Body of pancreas (tissue), 4 donors: Measurements from ENCODE around the gene ACAD10. TPM values are rescaled to one million over a fixed set of nuclear protein-coding genes. Genes with fewer than 3 reads are reported as not detected.

Experiments
- ATAC-seq: fragments of 150-250 bp; one replicate; pipeline ENCODE4 v1.9.1; 2016
- DNase-seq, 4 donors: peaks; one replicate each; pipeline ENCODE4 v3.0.0-alpha.2; 2019
- H3K27ac ChIP-seq, 4 donors: fragments of 200-600 bp; sonication (generic); 1 replicate in 3 of 4; 2 replicates in 1 of 4; pipeline versions ENCODE4 v1.5.1 to v1.6.1; 2016 to 2019; ENCODE audit warnings: mild to moderate bottlenecking in 1 of 4, mixed read lengths in 1 of 4, moderate library complexity in 1 of 4
- H3K27me3 ChIP-seq, 2 donors: fragments of 200-600 bp; sonication (generic); one replicate each; pipeline ENCODE4 v1.6.0; 2016; ENCODE audit warnings: mild to moderate bottlenecking in 1 of 2
- H3K36me3 ChIP-seq, 2 donors: fragments of 200-600 bp; sonication (generic); replicated peaks in 1 of 2; 2 replicates each; pipeline ENCODE4 v1.5.1; 2016; ENCODE audit warnings: low read depth in 2 of 2; ENCODE audit not compliant: insufficient read depth in 1 of 2
- H3K4me1 ChIP-seq: fragments of 200-600 bp; sonication (generic); one replicate; pipeline ENCODE4 v1.6.0; 2016
- H3K4me3 ChIP-seq, 2 donors: fragments of 200-600 bp; sonication (generic); 1 replicate in 1 of 2; 2 replicates in 1 of 2; pipeline ENCODE4 v1.5.1; 2016 to 2019
- H3K9me3 ChIP-seq, 3 donors: fragments of 200-600 bp; sonication (generic); 1 replicate in 2 of 3; 2 replicates in 1 of 3; pipeline ENCODE4 v1.5.1; 2016
- CTCF ChIP-seq, 7 experiments: fragments of 450-650 bp in 4 of 7; fragments of 200-600 bp in 3 of 7; sonication (generic) in 3 of 7; IDR thresholded peaks; one replicate each; pipeline ENCODE4 v1.5.1; 2016 to 2019; ENCODE audit warnings: antibody characterized with exemption in 7 of 7
- POLR2A ChIP-seq, 3 donors: fragments of 450-650 bp; IDR thresholded peaks; one replicate each; pipeline ENCODE4 v1.6.1; 2016; ENCODE audit warnings: antibody characterized with exemption in 3 of 3, mild to moderate bottlenecking in 2 of 3
- WGBS, 2 donors: methylation state at CpG; one replicate each; pipeline ENCODE4 v1.1.5; 2017; 5-methylcytosine and 5-hydroxymethylcytosine counted together
- intact Hi-C: fragments of 100-400 bp; cut with DNase I; formaldehyde crosslinking; loops from one replicate; pipeline ENCODE4 v1.15.1; 2023
- total RNA-seq, 2 donors: library from RNA; depleted of rRNA; stranded (reverse); fragments of >200 nt; gene quantifications; one replicate each; pipeline ENCODE4 v1.1.0, GENCODE V29; 2016

The ACAD10 gene
- 10 to 100 TPM; 20.8 to 35.3 TPM for total RNA-seq

DNA sequence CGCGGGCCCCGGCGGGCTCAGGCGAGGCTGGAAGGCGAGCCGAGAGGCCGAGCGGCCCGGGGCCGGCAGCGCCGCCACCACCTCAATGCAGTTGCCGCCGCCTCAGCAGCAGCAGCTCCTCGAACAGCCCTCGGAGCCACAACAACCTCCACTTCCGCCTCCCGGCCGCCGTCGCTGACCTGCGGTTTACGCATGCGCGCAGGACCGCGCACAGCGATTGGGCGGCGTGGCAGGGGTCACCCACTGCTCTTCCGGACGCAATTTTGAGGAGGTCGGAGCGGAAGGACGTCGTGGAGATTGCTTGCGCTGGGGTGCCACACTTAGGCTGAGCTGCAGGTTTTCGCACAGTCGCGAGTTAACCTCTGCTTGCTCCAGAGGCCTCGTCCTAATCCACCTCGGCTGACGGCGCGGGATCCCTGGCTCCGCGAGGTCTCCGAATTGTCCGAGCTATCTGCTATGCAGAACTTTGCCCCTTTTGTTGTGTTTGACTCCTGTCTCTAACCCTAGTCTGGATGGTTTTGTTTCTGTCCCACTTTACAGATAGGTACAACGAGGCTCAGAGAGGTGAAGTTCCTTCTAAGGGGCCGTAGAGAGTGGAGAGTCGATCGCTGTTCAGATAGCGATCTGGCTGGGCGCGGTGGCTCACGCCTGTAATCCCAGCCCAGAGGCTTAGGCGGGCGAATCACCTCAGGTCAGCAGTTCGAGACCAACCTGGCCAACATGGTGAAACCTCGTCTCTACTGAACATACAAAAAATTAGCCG is at the start of gene ACAD10, which contains the start of gene BRAP:
Gene ACAD10, plus strand, starts transcription at position 243 of the 763 bp plus-strand sequence. CDS start 6,657 bp downstream, outside the sequence.
Gene BRAP, minus strand, starts transcription at position 146 of the 763 bp plus-strand sequence. CDS start 164 bp downstream, outside the sequence.
- peak; percentile 94 to 95 (median 94) for DNase-seq
- Histone ChIP-seq H3K4me3 (peak within 1 kb of the TSS; percentile 97 to 99), H3K9me3 (no peaks in the 10 kb centered on the region), H3K4me1 (peaks cover 28% of the 10 kb centered on the region), H3K27me3 (no peaks in the 10 kb centered on the region), H3K27ac (peak within 1 kb of the TSS; percentile 72 to 89 (median 80)), H3K36me3 (no peaks in the 10 kb centered on the region)
- TF ChIP-seq CTCF (IDR thresholded peaks at IDR 0.05): peak in 1 of 7 experiments; percentile 15
- peak; percentile 72 to 91 (median 89) for TF ChIP-seq POLR2A (IDR thresholded peaks at IDR 0.05)
- ATAC-seq: peak; percentile 97
- intact Hi-C loops: no loop called here
- 0% methylated on average over 15 to 62 of the region's 63 CpGs for WGBS, 2 donors

DNA sequence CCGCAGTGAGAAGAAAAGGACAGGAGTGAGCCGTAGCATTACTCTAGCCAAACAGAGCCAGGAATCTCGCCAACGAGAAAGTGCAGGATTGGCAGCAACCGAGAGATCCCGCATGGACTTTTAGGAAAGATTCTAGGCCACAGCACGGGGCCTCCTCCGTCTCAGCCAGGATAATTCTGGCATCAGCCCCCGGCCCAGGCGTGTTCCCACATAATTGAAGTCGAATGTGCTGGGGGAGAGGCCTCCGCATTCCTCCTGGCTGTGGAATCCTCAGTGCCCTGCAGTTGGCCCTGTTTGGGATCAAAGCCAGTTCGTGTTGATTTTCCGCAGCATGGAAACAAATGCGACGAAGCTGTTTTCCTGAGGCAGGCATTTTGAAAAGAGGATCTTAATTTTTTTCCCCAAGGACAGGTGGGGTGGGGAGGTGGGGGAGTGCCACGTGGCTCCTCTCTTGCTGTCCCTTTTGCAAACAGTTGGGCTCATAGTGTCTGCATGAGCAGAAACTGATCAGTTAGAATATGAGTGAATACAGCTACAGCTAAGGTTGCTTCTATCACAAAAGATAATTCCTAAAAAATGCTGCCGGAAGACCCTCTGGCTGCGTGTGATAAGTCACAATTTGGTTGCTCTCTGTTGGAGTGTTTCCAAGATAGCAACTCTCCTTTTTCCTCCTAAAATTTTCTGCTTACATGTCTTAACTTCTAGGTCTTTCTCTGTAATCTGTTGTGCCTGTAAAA is 49.5 kb upstream of the ACAD10 start:
- no peaks in the 10 kb centered on the region for H3K9me3 ChIP-seq
- DNase-seq (peak; percentile 16 to 44 (median 35)), ATAC-seq (peak; percentile 40)
- no peak overlapping the region for H3K4me3 ChIP-seq
- 44 to 46% methylated on average over 19 of the region's 19 CpGs for WGBS, 2 donors
- no peak for TF ChIP-seq POLR2A (IDR thresholded peaks at IDR 0.05)
- TF ChIP-seq CTCF (IDR thresholded peaks at IDR 0.05): no peak
- no peaks in the 10 kb centered on the region for H3K27me3 ChIP-seq
- H3K27ac ChIP-seq: no peak overlapping the region
- intact Hi-C loops: no loop called here
- no peaks in the 10 kb centered on the region for H3K36me3 ChIP-seq
- H3K4me1 ChIP-seq: no peaks in the 10 kb centered on the region

DNA sequence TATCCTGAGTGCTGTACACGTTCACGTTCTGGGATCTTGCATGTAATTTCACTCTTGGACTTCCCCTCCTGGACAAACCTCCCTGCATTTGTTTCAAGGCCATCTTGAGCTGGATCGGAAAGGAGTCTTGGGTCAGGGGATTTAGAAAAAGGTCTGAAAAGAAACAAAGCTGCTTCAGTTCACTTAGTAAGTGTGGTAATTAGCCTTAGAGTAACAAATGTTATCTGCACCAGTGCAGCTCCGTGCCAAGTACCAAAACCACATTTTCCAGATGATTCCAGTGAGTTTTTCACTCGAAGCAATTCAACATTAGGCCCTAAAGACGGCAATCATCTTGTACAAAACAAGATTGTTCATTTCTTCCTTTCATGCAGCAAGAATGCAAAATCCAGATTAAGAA is 47.3 kb upstream of the ACAD10 start:
- TF ChIP-seq POLR2A (IDR thresholded peaks at IDR 0.05) (no peak), CTCF (IDR thresholded peaks at IDR 0.05) (no peak)
- WGBS, 2 donors: 78 to 85% methylated on average over 6 of the region's 6 CpGs
- DNase-seq: no peak
- intact Hi-C loops: no loop called here
- no peak for ATAC-seq
- Histone ChIP-seq H3K27ac (no peak overlapping the region), H3K9me3 (no peaks in the 10 kb centered on the region), H3K36me3 (no peaks in the 10 kb centered on the region), H3K4me3 (no peak overlapping the region), H3K4me1 (peaks cover 4% of the 10 kb centered on the region), H3K27me3 (no peaks in the 10 kb centered on the region)

DNA sequence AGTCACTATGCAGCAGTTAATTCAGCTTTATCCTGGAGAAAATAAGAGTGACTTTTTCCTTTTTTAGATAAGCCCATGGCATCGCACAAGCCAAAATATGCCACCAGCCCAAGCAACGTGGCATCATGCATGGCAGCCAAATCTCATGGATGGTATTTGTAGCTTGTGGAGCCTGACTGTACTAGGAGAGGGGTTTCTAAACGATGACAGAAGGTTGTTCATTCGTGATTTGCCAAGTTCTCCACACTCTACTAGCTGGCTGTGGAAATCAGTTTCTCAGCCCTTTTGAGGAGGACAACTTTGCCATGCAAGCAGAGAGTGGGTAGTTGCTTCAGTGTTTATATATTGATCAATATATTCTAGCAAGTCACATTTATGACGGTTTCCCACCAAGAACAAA is 45.3 kb upstream of the ACAD10 start:
- no peaks in the 10 kb centered on the region for H3K27me3 ChIP-seq
- H3K9me3 ChIP-seq: no peaks in the 10 kb centered on the region
- WGBS, 2 donors: 78 to 90% methylated on average over 4 to 5 of the region's 5 CpGs
- ATAC-seq: no peak
- intact Hi-C loops: no loop called here
- H3K36me3 ChIP-seq: peaks cover 0 to 7% of the 10 kb centered on the region in 2 donors
- H3K27ac ChIP-seq: no peak overlapping the region
- TF ChIP-seq CTCF (IDR thresholded peaks at IDR 0.05): no peak
- no peak for TF ChIP-seq POLR2A (IDR thresholded peaks at IDR 0.05)
- no peak for DNase-seq
- peaks cover 8% of the 10 kb centered on the region for H3K4me1 ChIP-seq
- H3K4me3 ChIP-seq: no peak overlapping the region
